Colonic mucosa (tissue), 4 donors: ENCODE data around the gene TSPAN31. TPM values are rescaled to one million over a fixed set of nuclear protein-coding genes. Genes with fewer than 3 reads are reported as not detected.

Experiments used
- DNase-seq: peaks from one replicate; pipeline ENCODE4 v3.0.0-alpha.2; 2020
- H3K27ac ChIP-seq: fragments of 200-600 bp; one replicate; pipeline ENCODE4 v1.8.0; 2021
- H3K27me3 ChIP-seq: fragments of 200-600 bp; one replicate; pipeline ENCODE4 v1.8.0; 2021
- H3K36me3 ChIP-seq: fragments of 200-600 bp; one replicate; pipeline ENCODE4 v1.8.0; 2021
- H3K4me1 ChIP-seq: fragments of 200-600 bp; one replicate; pipeline ENCODE4 v1.8.0; 2021; ENCODE audit warnings: mild to moderate bottlenecking
- H3K4me3 ChIP-seq: fragments of 200-600 bp; one replicate; pipeline ENCODE4 v1.8.0; 2021
- H3K9ac ChIP-seq, 2 donors: one replicate each; pipeline ENCODE4 v1.7.0; 2013; ENCODE audit warnings: control low read depth in 2 of 2, low read depth in 2 of 2, low read length in 2 of 2
- H3K9me3 ChIP-seq: fragments of 200-600 bp; one replicate; pipeline ENCODE4 v1.8.0; 2021
- intact Hi-C: fragments of 100-400 bp; cut with DNase I; formaldehyde crosslinking; loops from one replicate; pipeline ENCODE4 v1.14.1; 2022
- total RNA-seq, 2 donors: library from RNA; stranded (reverse); fragmentation: NEBNext Ultra II Directional in 1 of 2; extraction: Animal tissue kit (Norgen Biotek cat#: 25700) in 1 of 2; gene quantifications; one replicate each; pipeline ENCODE4 v1.2.1, GENCODE V29; 2021
- TF ChIP-seq, protein P1 (sequence below): fragments of 200-600 bp; IDR thresholded peaks from one replicate; pipeline ENCODE4 v1.8.0; 2022; ENCODE audit warnings: antibody characterized with exemption, mild to moderate bottlenecking
- donor health status: healthy.
- donor health status: DM: no; HTN: no; CAD: no.
- donor health status: DM: no; HTN: no; CAD: no.

Gene TSPAN31
- total RNA-seq, 2 donors from 2014 or later: 19.3 to 32.3 TPM

DNA sequence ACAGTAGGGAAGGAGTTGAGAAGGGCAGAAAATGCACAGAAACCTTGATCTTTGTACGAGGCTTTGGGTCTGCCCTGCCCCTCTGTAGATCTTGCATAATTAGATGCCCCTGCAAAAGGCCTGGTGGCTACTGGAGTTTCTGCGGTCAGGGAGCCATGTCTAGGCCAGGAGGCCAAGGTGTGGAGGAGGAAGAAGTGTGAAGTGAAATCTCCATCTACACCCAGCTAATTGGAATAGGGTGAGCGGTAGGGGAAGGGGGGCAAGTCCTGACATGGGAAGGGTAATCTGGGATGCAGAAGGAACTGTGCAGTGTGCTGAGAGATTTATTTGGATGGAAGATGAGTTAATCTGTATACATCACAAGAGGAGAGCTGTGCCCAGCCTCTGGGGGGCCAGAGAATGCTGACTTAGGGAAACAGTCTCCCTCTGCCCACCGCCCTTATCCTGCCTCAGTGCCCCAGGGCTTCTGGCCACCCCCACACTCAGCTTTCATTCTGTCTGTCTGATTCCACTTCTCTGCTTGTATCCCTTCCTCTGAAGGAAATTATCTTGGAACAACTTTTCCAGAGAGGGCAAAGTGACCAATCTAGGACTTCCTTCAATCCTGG is 16.7 kb downstream of the TSPAN31 start:
- H3K27me3 ChIP-seq: peaks cover 19% of the 10 kb centered on the region
- H3K9me3 ChIP-seq: no peaks in the 10 kb centered on the region
- no peaks in the 10 kb centered on the region for H3K36me3 ChIP-seq
- TF ChIP-seq, protein P1, sequence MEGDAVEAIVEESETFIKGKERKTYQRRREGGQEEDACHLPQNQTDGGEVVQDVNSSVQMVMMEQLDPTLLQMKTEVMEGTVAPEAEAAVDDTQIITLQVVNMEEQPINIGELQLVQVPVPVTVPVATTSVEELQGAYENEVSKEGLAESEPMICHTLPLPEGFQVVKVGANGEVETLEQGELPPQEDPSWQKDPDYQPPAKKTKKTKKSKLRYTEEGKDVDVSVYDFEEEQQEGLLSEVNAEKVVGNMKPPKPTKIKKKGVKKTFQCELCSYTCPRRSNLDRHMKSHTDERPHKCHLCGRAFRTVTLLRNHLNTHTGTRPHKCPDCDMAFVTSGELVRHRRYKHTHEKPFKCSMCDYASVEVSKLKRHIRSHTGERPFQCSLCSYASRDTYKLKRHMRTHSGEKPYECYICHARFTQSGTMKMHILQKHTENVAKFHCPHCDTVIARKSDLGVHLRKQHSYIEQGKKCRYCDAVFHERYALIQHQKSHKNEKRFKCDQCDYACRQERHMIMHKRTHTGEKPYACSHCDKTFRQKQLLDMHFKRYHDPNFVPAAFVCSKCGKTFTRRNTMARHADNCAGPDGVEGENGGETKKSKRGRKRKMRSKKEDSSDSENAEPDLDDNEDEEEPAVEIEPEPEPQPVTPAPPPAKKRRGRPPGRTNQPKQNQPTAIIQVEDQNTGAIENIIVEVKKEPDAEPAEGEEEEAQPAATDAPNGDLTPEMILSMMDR: no peak
- intact Hi-C loops: no loop called here
- no peak overlapping the region for H3K27ac ChIP-seq
- no peak overlapping the region for H3K9ac ChIP-seq
- H3K4me3 ChIP-seq: no peak overlapping the region
- no peak for DNase-seq
- peaks cover 8% of the 10 kb centered on the region for H3K4me1 ChIP-seq

DNA sequence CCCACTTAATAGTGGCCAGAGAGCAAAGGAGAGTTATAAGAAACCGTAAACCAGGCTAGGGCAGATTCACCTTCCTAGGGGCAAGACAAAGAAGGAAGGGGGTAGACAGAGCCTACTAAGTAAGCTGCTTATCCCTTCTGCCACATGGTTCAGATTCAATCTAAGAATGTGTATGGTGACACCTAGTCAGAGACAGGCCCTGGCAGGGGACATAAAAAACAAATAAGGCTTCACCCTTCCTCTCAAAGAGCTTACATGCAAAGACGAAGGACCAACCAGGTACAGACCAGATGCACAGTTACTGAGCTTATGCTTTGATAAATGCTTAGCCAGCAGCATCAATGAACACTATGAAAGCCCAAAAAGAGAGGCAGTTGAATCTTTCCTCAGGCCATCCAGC is 17.6 kb downstream of the TSPAN31 start:
- no peak for DNase-seq
- Histone ChIP-seq H3K27ac (no peak overlapping the region), H3K27me3 (peaks cover 25% of the 10 kb centered on the region), H3K9ac (no peak overlapping the region), H3K4me1 (peaks cover 8% of the 10 kb centered on the region), H3K36me3 (no peaks in the 10 kb centered on the region), H3K4me3 (no peak overlapping the region), H3K9me3 (no peaks in the 10 kb centered on the region)
- intact Hi-C loops: no loop called here
- TF ChIP-seq, protein P1: no peak

DNA sequence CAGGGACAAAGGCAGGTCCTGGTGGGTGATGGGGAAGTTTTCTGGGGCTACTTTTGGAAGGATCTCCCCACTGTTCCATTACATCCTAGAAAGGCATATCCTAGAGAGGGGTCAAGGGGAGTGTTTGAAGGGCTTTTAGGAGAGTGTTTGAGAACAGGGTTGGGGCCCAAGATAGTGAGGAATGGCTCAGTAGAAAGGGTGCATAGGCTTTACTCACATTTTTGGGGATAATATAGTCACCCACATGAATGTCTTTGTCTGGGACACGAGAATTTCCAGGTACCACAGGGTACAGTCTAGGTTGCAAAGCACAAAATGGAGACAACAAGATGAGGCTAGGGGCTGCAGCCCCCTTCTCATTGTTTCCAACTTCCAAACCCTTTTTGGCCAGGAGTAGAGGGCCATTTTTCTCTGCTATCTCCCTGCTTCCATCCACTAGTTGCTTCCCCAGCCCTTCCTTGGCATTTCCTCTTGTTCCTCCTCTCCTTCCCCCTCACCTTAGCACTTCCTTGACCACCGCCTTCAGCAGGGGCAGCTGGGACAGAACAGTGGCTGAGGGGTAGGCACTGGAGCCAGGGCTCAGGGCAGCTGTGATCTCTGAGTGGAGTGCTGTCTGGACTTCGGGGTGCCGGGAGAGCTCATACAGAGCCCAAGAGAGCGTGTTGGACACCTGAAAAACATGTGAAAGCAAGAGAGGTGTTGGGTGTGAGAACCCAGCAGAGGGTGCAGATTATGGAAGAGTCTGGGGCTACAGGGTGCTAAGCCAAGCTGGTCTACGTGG is 19.2 kb downstream of the TSPAN31 start:
- no peaks in the 10 kb centered on the region for H3K36me3 ChIP-seq
- no peak overlapping the region for H3K27ac ChIP-seq
- no peak overlapping the region for H3K4me3 ChIP-seq
- no peaks in the 10 kb centered on the region for H3K9me3 ChIP-seq
- no peak for DNase-seq
- intact Hi-C loops: no loop called here
- peaks cover 25% of the 10 kb centered on the region for H3K27me3 ChIP-seq
- TF ChIP-seq, protein P1: no peak
- H3K4me1 ChIP-seq: peaks cover 8% of the 10 kb centered on the region
- H3K9ac ChIP-seq: no peak overlapping the region

DNA sequence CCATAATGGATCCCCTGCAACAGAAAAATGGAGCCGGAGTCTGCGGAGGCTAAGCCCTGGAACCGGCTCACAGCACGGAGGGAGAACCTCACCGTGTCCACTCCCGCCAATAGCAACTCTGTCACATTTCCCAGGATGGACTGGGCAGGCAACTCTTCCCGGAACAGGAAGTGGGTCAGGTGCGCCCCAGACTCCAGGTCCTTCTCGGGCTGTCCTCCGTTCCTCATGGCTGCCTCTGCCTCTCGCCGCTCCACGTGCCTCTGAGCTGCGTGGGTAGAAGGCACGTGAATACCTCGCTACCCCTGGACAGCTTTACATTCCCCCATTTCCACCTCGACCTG is 19.8 kb downstream of the TSPAN31 start:
- Histone ChIP-seq H3K27ac (no peak overlapping the region), H3K4me3 (peak overlapping the region; percentile 47), H3K4me1 (peaks cover 8% of the 10 kb centered on the region), H3K36me3 (no peaks in the 10 kb centered on the region), H3K9me3 (no peaks in the 10 kb centered on the region), H3K9ac (peak overlapping the region; percentile 57 to 62), H3K27me3 (peaks cover 25% of the 10 kb centered on the region)
- TF ChIP-seq, protein P1: no peak
- intact Hi-C loops: no loop called here
- peak; percentile 50 for DNase-seq

DNA sequence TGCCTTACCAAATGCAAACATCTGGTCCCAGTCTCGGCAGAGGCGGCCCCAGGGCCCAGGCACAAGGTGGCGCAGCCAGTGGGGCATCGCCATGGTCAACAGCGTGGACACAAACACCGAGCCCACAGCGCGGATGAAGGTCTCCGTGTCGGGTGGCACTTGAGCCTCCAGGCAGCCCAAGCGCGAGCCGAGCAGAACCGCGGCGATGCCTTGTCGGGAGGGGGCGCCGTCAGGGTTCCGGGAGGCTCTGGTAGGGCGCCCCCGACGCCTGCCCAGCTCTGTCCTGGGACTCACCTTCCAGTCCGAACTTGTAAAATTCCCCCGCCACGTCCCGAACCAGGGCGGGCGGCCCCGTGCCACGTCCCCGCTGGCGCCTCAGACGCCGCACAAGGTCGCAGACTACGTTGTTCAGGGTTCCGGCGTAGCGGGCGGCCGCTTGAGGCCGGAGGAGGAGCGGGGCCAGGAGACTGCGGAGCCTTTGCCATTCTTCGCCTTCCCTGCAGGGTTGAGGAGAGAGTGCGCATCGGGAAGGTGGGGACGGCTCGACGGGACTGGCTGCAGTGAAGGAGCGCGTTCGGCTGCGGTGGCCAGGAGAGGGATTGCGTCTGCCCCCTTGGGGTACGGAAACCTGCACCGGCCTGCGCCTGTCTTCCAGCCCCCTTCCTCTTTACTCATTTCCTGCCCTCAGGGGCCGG is 20.3 kb downstream of the TSPAN31 start:
- intact Hi-C loops: no loop called here
- Histone ChIP-seq H3K9ac (peak overlapping the region; percentile 57 to 62), H3K4me1 (peaks cover 8% of the 10 kb centered on the region), H3K36me3 (no peaks in the 10 kb centered on the region), H3K27ac (no peak overlapping the region), H3K27me3 (peaks cover 25% of the 10 kb centered on the region), H3K4me3 (peak overlapping the region; percentile 47), H3K9me3 (no peaks in the 10 kb centered on the region)
- TF ChIP-seq, protein P1: no peak
- DNase-seq: peak; percentile 60
